ENCODE measurements around the gene S100Z. TPM values are rescaled to one million over a fixed set of nuclear protein-coding genes. Genes with fewer than 3 reads are reported as not detected.

Gene S100Z
- total RNA-seq, 1 experiment from 2014 or later, result not detected

GRCh38 chr5:76942581-76942980 lies 92.8 kb downstream of the S100Z start:
- H3K4me3 ChIP-seq (ENCODE audit: low read depth in 2 of 2, low read length in 2 of 2), result no peak overlapping the region
- CTCF ChIA-PET, result no interaction called here
- in situ Hi-C loops (cut with HindIII; ENCODE audit: low pct_unique_long_range_greater_than_20kb, low sequenced_read_pairs), result no loop called here
- no peaks in the 10 kb centered on the region for H3K27me3 ChIP-seq (ENCODE audit: control insufficient read depth, insufficient read depth, low read length)
- POLR2A ChIA-PET, result no interaction called here
- H3K27ac ChIP-seq (ENCODE audit: low read length), result no peak overlapping the region
- no peaks in the 10 kb centered on the region for H3K9me3 ChIP-seq (ENCODE audit: control insufficient read depth, insufficient read depth, low read depth, low read length)
- H3K36me3 ChIP-seq (ENCODE audit: control insufficient read depth, insufficient read depth, low read length), result no peaks in the 10 kb centered on the region
- peak; percentile 38; the same call in 1 of the 2 replicates for ATAC-seq
- intact Hi-C loops (cut with micrococcal nuclease; ENCODE audit: unreplicated experiment), result no loop called here
- no peak for DNase-seq (ENCODE audit: low read depth, low spot score)
- BruUV-seq (replicated peaks), result no TSS peak
- TF ChIP-seq TCF7L2 (IDR thresholded peaks at IDR 0.05; ENCODE audit: low read depth, low read length) (no peak), CTCF (IDR thresholded peaks at IDR 0.05) (no peak), REST (IDR thresholded peaks at IDR 0.05; ENCODE audit: insufficient read depth in 1 of 2, low read depth in 2 of 2, low read length in 1 of 2) (no peak), POLR2AphosphoS5 (IDR thresholded peaks at IDR 0.05; ENCODE audit: low read depth, low read length) (no peak)
- H3K4me1 ChIP-seq (ENCODE audit: control insufficient read depth, insufficient read depth, low read length), result no peaks in the 10 kb centered on the region

GRCh38 chr5:76943006-76943405 lies 93.2 kb downstream of the S100Z start:
- ChIA-PET CTCF (no interaction called here), POLR2A (no interaction called here)
- no peak overlapping the region for H3K27ac ChIP-seq (ENCODE audit: low read length)
- in situ Hi-C loops (cut with HindIII; ENCODE audit: low pct_unique_long_range_greater_than_20kb, low sequenced_read_pairs), result no loop called here
- DNase-seq (ENCODE audit: low read depth, low spot score), result no peak
- TF ChIP-seq SIN3A (IDR thresholded peaks at IDR 0.05; ENCODE audit: borderline replicate concordance, insufficient read depth, low read depth, low read length), result no peak
- no peak for TF ChIP-seq REST (IDR thresholded peaks at IDR 0.05; ENCODE audit: insufficient read depth in 1 of 2, low read depth in 2 of 2, low read length in 1 of 2)
- no peak for TF ChIP-seq TCF7L2 (IDR thresholded peaks at IDR 0.05; ENCODE audit: low read depth, low read length)
- no peak for TF ChIP-seq CTCF (IDR thresholded peaks at IDR 0.05)
- TF ChIP-seq POLR2AphosphoS5 (IDR thresholded peaks at IDR 0.05; ENCODE audit: low read depth, low read length), result no peak
- ATAC-seq, result no peak
- no TSS peak for BruUV-seq (replicated peaks)
- no peaks in the 10 kb centered on the region for H3K36me3 ChIP-seq (ENCODE audit: control insufficient read depth, insufficient read depth, low read length)
- intact Hi-C loops (cut with micrococcal nuclease; ENCODE audit: unreplicated experiment), result no loop called here
- H3K9me3 ChIP-seq (ENCODE audit: control insufficient read depth, insufficient read depth, low read depth, low read length), result no peaks in the 10 kb centered on the region
- no peaks in the 10 kb centered on the region for H3K27me3 ChIP-seq (ENCODE audit: control insufficient read depth, insufficient read depth, low read length)
- no peaks in the 10 kb centered on the region for H3K4me1 ChIP-seq (ENCODE audit: control insufficient read depth, insufficient read depth, low read length)
- no peak overlapping the region for H3K4me3 ChIP-seq (ENCODE audit: low read depth in 2 of 2, low read length in 2 of 2)

Measured in Panc1 (cell line).